Right atrium auricular region (tissue), 2 donors: ENCODE data around the gene CNGB1. TPM values are rescaled to one million over a fixed set of nuclear protein-coding genes. Genes with fewer than 3 reads are reported as not detected.

Experiments
- DNase-seq: peaks from one replicate; pipeline ENCODE4 v3.0.0-alpha.2; 2019; ENCODE audit warnings: low spot score
- H3K27ac ChIP-seq, 2 donors: fragments of 200-600 bp; sonication (generic); 1 replicate in 1 of 2; 2 replicates in 1 of 2; pipeline ENCODE4 v1.5.1; 2016 to 2019
- H3K27me3 ChIP-seq, 2 donors: fragments of 200-600 bp; sonication (generic); one replicate each; pipeline versions ENCODE4 v1.5.1 to v1.6.0; 2017 to 2019
- H3K36me3 ChIP-seq: fragments of 200-600 bp; sonication (generic); one replicate; pipeline ENCODE4 v1.5.1; 2016
- H3K4me1 ChIP-seq, 2 donors: fragments of 200-600 bp; sonication (generic); one replicate each; pipeline versions ENCODE4 v1.5.1 to v1.6.0; 2017 to 2019
- H3K4me3 ChIP-seq, 2 donors: fragments of 200-600 bp; sonication (generic); 1 replicate in 1 of 2; 2 replicates in 1 of 2; pipeline ENCODE4 v1.5.1; 2017 to 2019; ENCODE audit warnings: mild to moderate bottlenecking in 1 of 2, moderate library complexity in 1 of 2
- H3K9me3 ChIP-seq, 2 donors: fragments of 200-600 bp; sonication (generic); one replicate each; pipeline ENCODE4 v1.5.1; 2019
- CTCF ChIP-seq, 2 donors: fragments of 200-600 bp; sonication (generic); IDR thresholded peaks; one replicate each; pipeline ENCODE4 v1.5.1; 2019; ENCODE audit warnings: antibody characterized with exemption in 2 of 2
- total RNA-seq, 2 donors: library from RNA; depleted of rRNA; stranded (reverse); fragments of >200 nt; gene quantifications; one replicate each; pipeline ENCODE4 v1.1.0, GENCODE V29; 2016

The CNGB1 gene
- total RNA-seq, 2 donors from 2014 or later: not detected

GRCh38 chr16:57844416-57845030 is 126.4 kb downstream of the CNGB1 start:
- no peaks in the 10 kb centered on the region for H3K9me3 ChIP-seq
- no peaks in the 10 kb centered on the region for H3K27me3 ChIP-seq
- H3K4me1 ChIP-seq: no peaks in the 10 kb centered on the region
- H3K36me3 ChIP-seq: no peaks in the 10 kb centered on the region
- H3K4me3 ChIP-seq: no peak overlapping the region
- no peak for DNase-seq
- TF ChIP-seq CTCF (IDR thresholded peaks at IDR 0.05): no peak
- no peak overlapping the region for H3K27ac ChIP-seq

- Histone ChIP-seq H3K4me1 (no peaks in the 10 kb centered on the region), H3K4me3 (no peak overlapping the region), H3K27ac (no peak overlapping the region), H3K27me3 (no peaks in the 10 kb centered on the region), H3K36me3 (no peaks in the 10 kb centered on the region), H3K9me3 (no peaks in the 10 kb centered on the region)
- DNase-seq: no peak
- TF ChIP-seq CTCF (IDR thresholded peaks at IDR 0.05): no peak
Observed at GRCh38 chr16:57843400-57843799, 127.5 kb downstream of the CNGB1 start.

GRCh38 chr16:57842601-57843000 is 128.3 kb downstream of the CNGB1 start:
- no peaks in the 10 kb centered on the region for H3K9me3 ChIP-seq
- no peak overlapping the region for H3K4me3 ChIP-seq
- DNase-seq: no peak
- H3K27me3 ChIP-seq: no peaks in the 10 kb centered on the region
- no peak for TF ChIP-seq CTCF (IDR thresholded peaks at IDR 0.05)
- H3K27ac ChIP-seq: no peak overlapping the region
- H3K4me1 ChIP-seq: no peaks in the 10 kb centered on the region
- no peaks in the 10 kb centered on the region for H3K36me3 ChIP-seq

- Histone ChIP-seq H3K27me3 (no peaks in the 10 kb centered on the region), H3K9me3 (no peaks in the 10 kb centered on the region), H3K27ac (no peak overlapping the region), H3K4me1 (no peaks in the 10 kb centered on the region), H3K36me3 (no peaks in the 10 kb centered on the region), H3K4me3 (no peak overlapping the region)
- TF ChIP-seq CTCF (IDR thresholded peaks at IDR 0.05): no peak
- no peak for DNase-seq
Observed at GRCh38 chr16:57840833-57841232, 130.1 kb downstream of the CNGB1 start.

- no peaks in the 10 kb centered on the region for H3K36me3 ChIP-seq
- H3K27me3 ChIP-seq: no peaks in the 10 kb centered on the region
- no peaks in the 10 kb centered on the region for H3K4me1 ChIP-seq
- no peak overlapping the region for H3K27ac ChIP-seq
- no peaks in the 10 kb centered on the region for H3K9me3 ChIP-seq
- TF ChIP-seq CTCF (IDR thresholded peaks at IDR 0.05): no peak
- H3K4me3 ChIP-seq: no peak overlapping the region
- DNase-seq: no peak
Observed at GRCh38 chr16:57838161-57838560, 132.8 kb downstream of the CNGB1 start.
